KMS-11 (cell line): Measurements from ENCODE around the gene OGFOD3.
"Not testable (repeated sequence)": the region's sequence is repeated elsewhere in the genome, so short reads cannot be mapped to it uniquely, and the experiment has no call there.

Source experiments
- H2AFZ ChIP-seq: fragments of 200-600 bp; sonication (generic); 2 replicates; pipeline ENCODE4 v1.6.1; 2016; ENCODE audit warnings: antibody characterized with exemption, mixed run types, low read depth
- H3K27ac ChIP-seq: fragments of 200-600 bp; sonication (generic); 2 replicates; pipeline ENCODE4 v1.6.1; 2016; ENCODE audit warnings: mild to moderate bottlenecking, mixed run types
- H3K27me3 ChIP-seq: fragments of 200-600 bp; sonication (generic); 2 replicates; pipeline ENCODE4 v1.6.1; 2017; ENCODE audit warnings: mild to moderate bottlenecking, low read depth, mixed run types, moderate library complexity; ENCODE audit not compliant: insufficient read depth
- H3K36me3 ChIP-seq: fragments of 200-600 bp; sonication (generic); 2 replicates; pipeline ENCODE4 v1.6.1; 2017; ENCODE audit warnings: mild to moderate bottlenecking, mixed run types; ENCODE audit not compliant: insufficient read depth
- H3K4me1 ChIP-seq: fragments of 200-600 bp; sonication (generic); 2 replicates; pipeline ENCODE4 v1.6.1; 2016; ENCODE audit warnings: mild to moderate bottlenecking, low read depth, mixed run types; ENCODE audit not compliant: poor library complexity, severe bottlenecking
- H3K4me2 ChIP-seq: fragments of 200-600 bp; sonication (generic); 2 replicates; pipeline ENCODE4 v1.7.0; 2016; ENCODE audit warnings: mild to moderate bottlenecking, mixed run types
- H3K4me3 ChIP-seq: fragments of 200-600 bp; sonication (generic); IDR thresholded peaks from 2 replicates; pipeline ENCODE4 v1.6.1; 2017; ENCODE audit warnings: low read depth, low read length, mixed read lengths; ENCODE audit not compliant: insufficient read depth
- H3K79me2 ChIP-seq: fragments of 200-600 bp; sonication (generic); 2 replicates; pipeline ENCODE4 v1.6.1; 2016; ENCODE audit warnings: low read depth, mixed run types; ENCODE audit not compliant: insufficient read depth
- H3K9ac ChIP-seq: fragments of 200-600 bp; sonication (generic); 2 replicates; pipeline ENCODE4 v1.6.1; 2016; ENCODE audit warnings: mild to moderate bottlenecking, mixed run types
- H4K20me1 ChIP-seq: fragments of 200-600 bp; sonication (generic); 2 replicates; pipeline ENCODE4 v1.6.1; 2016; ENCODE audit warnings: mild to moderate bottlenecking, mixed run types; ENCODE audit not compliant: insufficient read depth
- TF ChIP-seq, protein P1 (sequence below): fragments of 200-600 bp; sonication (generic); conservative IDR thresholded peaks from 2 replicates; pipeline ENCODE4 v1.6.1; 2017; ENCODE audit warnings: low read depth, mild to moderate bottlenecking, antibody characterized with exemption, low read length, moderate library complexity, mixed read lengths

Gene OGFOD3

DNA sequence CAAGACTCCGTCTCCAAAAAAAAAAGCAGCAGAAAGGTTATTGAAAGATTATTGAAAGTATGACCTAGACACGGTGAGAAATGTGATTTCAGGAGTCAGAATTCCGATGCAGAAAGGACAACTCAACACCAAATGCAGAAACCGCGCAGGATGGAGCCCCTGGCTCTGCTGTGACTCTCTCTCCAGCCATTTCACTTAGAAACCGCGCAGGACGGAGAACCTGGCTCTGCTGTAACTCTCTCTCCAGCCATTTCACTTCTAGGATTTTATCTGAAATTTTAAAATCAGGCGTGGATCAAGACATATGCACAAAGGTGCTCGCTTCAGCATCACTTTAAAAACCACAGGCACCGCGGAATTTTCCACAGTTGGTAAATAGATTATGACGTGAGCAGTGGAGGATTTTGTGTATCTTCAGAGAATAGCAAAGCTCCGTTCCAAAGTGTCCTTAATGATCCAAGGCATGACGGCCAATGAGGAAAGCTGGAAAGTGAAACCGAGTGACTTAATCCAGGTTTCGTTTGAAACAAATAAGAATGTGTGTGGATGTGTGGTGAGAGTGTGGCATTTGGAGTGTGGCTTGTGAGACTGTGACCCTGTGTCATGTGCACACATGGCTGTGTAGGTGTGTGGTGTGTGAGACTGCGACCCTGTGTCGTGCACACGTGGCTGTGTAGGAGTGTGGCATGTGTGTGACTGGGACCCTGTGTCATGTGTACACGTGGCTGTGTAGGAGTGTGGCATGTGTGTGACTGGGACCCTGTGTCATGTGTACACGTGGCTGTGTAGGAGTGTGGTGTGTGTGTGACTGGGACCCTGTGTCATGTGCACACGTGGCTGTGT is 37.3 kb downstream of the OGFOD3 start:
- Histone ChIP-seq H3K4me3 (no peak overlapping the region), H3K27me3 (no peaks in the 10 kb centered on the region), H3K79me2 (no peaks in the 10 kb centered on the region), H3K36me3 (no peaks in the 10 kb centered on the region), H2AFZ (no peak overlapping the region), H4K20me1 (no peaks in the 10 kb centered on the region), H3K4me1 (peaks cover 31% of the 10 kb centered on the region), H3K4me2 (no peak overlapping the region), H3K27ac (no peak overlapping the region), H3K9ac (no peak overlapping the region)
- TF ChIP-seq, protein P1, sequence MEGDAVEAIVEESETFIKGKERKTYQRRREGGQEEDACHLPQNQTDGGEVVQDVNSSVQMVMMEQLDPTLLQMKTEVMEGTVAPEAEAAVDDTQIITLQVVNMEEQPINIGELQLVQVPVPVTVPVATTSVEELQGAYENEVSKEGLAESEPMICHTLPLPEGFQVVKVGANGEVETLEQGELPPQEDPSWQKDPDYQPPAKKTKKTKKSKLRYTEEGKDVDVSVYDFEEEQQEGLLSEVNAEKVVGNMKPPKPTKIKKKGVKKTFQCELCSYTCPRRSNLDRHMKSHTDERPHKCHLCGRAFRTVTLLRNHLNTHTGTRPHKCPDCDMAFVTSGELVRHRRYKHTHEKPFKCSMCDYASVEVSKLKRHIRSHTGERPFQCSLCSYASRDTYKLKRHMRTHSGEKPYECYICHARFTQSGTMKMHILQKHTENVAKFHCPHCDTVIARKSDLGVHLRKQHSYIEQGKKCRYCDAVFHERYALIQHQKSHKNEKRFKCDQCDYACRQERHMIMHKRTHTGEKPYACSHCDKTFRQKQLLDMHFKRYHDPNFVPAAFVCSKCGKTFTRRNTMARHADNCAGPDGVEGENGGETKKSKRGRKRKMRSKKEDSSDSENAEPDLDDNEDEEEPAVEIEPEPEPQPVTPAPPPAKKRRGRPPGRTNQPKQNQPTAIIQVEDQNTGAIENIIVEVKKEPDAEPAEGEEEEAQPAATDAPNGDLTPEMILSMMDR, result no peak

DNA sequence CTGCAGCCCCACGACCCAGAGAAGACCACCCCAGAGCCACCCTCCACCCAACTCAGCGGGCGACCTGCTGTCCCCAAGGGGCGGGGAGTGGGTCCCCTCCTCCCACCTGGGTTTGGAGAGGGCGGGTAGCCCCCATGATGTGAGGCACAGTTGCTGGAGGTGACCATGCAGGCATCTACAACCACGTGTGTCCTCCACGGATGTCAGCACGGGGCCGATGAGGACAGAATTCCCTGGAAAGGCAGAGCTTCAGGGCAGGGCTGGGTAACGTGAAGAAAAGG is 39.7 kb downstream of the OGFOD3 start:
- H3K27ac ChIP-seq, result no peak overlapping the region

DNA sequence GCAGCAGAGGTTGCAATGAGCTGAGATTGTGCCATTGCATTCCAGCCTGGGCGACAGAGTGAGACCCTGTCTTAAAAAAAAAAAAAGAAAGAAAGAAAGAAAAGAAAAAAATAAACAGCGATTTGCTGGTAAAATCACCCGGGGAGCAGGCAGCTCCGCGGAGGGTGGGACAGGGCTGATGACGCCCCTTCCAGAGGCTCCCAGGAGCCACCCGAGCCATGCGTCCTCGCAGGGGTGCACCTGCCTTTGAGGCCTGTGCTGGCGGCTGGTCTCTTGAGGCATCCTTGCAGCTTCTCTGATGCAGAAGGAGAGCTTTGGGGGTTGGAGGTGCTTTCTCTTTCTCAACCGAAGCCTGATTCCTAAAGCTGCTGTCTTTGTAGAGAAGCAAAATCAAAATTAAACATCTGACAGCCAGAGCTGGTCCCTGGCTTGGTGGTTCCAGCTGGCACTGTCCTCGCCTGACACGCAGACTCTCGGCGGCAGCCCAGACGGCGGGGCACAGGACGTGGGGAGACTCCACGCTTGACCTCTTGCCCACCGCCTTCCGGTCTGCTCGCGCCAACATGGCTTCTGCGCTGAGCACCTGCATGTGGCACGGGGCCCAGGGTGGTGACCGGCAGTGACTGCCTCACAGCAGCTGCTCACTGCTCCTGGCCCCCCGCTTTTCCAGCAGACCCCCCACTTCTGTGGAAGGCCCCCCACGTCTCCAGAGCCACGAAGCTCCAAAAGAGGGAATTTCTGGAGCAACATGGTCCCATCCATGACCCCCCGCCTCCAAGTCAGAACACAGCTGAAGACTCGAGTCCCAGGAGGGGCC is 40.3 kb downstream of the OGFOD3 start:
- Histone ChIP-seq H3K36me3 (no peaks in the 10 kb centered on the region), H3K4me2 (no peak overlapping the region), H3K4me1 (peaks cover 13% of the 10 kb centered on the region), H3K27ac (no peak overlapping the region), H3K79me2 (no peaks in the 10 kb centered on the region), H3K27me3 (no peaks in the 10 kb centered on the region), H2AFZ (no peak overlapping the region), H4K20me1 (no peaks in the 10 kb centered on the region), H3K9ac (no peak overlapping the region), H3K4me3 (no peak overlapping the region)
- TF ChIP-seq, protein P1, result no peak

More for the DNA sequence above, 39.7 kb downstream of the OGFOD3 start:
- no peaks in the 10 kb centered on the region for H3K36me3 ChIP-seq
- TF ChIP-seq, protein P1, result no peak
- H3K9ac ChIP-seq, result no peak overlapping the region
- no peak overlapping the region for H2AFZ ChIP-seq
- H3K27me3 ChIP-seq, result no peaks in the 10 kb centered on the region
- H3K4me1 ChIP-seq, result peaks cover 13% of the 10 kb centered on the region
- H4K20me1 ChIP-seq, result no peaks in the 10 kb centered on the region
- no peak overlapping the region for H3K4me3 ChIP-seq
- no peaks in the 10 kb centered on the region for H3K79me2 ChIP-seq
- no peak overlapping the region for H3K4me2 ChIP-seq

DNA sequence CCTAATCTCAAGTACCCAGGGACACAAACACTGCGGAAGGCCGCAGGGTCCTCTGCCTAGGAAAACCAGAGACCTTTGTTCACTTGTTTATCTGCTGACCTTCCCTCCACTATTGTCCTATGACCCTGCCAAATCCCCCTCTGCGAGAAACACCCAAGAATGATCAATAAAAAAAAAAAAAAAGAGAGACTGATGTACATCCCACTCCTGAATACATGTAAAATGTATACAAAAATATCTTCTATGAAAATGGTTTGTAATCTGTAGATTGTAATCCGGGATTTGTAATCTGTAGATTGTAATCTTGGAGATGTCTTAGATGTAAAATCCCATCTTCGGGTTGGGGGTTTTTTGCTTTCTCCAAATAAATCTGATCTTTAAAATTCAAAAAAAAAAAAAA is 41.1 kb downstream of the OGFOD3 start:
- not testable (repeated sequence) for H4K20me1 ChIP-seq, H3K4me3 ChIP-seq, H3K9ac ChIP-seq, H3K4me2 ChIP-seq, H3K79me2 ChIP-seq, H3K36me3 ChIP-seq, H2AFZ ChIP-seq, H3K27ac ChIP-seq, H3K27me3 ChIP-seq
- H3K4me1 ChIP-seq, result peaks cover 13% of the 10 kb centered on the region
